Measurements from ENCODE around the gene MRPS7.

GRCh38 chr17:75267153-75267410 lies 5.4 kb downstream of the MRPS7 start:
- no peak for TF ChIP-seq EZH2 (IDR thresholded peaks at IDR 0.05; ENCODE audit: insufficient read depth, low read length)
- no peak for TF ChIP-seq CTCF (IDR thresholded peaks at IDR 0.05; ENCODE audit: insufficient read depth, low read depth, low read length)
